GM18909 (cell line): Measurements from ENCODE around the gene ARHGAP21.
A peak's percentile ranks its signal among the peaks of the same experiment; 100 is the strongest.

Experiments used
- ATAC-seq: cut with Tn5 transposase; IDR thresholded peaks from one replicate; pipeline ENCODE4 v1.9.1; 2021; ENCODE audit warnings: mild to moderate bottlenecking; ENCODE audit not compliant: unreplicated experiment, poor library complexity

The ARHGAP21 gene

DNA sequence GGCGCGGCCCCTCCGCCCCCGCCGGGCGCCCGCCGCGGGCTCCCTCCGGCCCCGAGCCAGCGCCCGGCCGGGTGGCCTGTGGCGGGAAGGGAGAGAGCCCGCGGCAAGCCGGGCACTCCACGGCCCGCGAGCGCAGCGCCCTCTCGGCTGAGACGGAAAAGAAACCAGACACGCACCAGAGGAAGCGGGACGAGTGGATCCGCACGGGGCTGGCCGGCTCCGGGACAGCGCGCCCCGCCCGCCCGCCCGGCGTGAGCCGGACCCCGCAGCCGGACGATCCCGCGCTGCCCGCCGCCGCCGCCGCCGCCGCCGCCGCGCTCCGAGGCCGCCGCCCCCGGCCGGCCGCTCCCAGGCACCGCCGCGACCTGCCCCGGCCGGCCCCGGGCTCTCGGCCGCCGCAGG lies 300 bp downstream of the ARHGAP21 start:
- peak; percentile 30 for ATAC-seq

DNA sequence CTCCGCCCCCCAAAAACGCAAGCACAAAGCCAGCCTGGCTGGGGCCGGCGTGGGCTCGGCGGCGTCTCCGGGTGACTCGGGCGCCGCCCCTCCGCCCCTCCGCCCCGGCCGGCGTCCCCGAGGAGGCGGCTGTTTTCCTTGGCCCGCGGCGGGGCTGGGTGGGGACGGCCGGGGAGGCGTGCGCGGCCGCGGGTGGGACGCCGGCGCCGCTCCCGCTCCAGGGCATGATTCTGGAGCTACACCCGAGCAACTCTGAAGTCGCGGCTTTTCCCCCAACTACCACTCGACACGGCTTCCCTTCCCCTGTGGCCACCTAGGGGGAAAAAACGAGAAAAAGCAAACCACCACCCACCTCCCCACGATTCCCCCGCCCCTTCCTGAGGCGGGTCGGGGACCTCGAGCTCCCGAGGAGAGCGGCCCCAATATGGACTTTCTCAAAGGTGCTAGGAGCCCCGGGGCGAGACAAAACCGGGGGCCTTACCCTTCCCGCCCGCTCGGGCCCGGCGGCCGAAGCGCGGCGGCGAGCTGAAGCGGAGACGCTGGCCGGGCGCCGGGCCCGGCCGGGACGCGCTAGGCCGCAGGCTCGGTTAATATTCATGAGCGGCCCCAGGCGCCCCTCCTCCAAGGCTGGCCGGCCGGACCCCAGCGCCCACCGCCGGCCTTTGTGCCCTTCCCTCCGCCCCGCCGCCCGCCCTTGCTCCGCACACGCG lies 856 bp downstream of the ARHGAP21 start:
- peak; percentile 28 for ATAC-seq

DNA sequence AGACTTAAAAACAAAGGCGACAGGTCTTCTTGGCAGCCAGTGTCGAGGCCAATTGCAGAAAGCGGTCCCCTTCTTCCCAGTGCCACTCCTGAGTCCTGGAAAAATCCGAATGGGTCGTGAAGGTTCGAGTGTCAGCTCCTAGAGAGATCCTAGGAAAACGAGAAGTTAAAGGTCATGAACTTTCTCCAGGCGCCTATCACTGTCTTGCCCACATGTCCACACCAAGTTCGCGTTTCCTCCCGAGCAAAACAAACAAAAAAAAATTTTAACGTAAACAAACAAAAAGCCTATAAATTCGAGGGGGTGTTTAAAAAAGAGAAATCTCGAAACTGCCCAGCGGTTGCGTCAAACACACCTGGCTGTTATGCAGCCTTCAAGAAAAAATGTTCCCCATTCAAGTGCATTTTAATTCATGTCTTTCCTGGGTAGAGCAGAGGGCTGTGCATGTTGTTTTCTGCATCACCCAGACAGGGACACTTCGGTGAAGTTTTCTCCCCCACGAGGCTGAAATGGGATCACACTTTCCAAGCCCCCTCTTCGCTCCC lies 1.5 kb downstream of the ARHGAP21 start:
- ATAC-seq = peak; percentile 0

DNA sequence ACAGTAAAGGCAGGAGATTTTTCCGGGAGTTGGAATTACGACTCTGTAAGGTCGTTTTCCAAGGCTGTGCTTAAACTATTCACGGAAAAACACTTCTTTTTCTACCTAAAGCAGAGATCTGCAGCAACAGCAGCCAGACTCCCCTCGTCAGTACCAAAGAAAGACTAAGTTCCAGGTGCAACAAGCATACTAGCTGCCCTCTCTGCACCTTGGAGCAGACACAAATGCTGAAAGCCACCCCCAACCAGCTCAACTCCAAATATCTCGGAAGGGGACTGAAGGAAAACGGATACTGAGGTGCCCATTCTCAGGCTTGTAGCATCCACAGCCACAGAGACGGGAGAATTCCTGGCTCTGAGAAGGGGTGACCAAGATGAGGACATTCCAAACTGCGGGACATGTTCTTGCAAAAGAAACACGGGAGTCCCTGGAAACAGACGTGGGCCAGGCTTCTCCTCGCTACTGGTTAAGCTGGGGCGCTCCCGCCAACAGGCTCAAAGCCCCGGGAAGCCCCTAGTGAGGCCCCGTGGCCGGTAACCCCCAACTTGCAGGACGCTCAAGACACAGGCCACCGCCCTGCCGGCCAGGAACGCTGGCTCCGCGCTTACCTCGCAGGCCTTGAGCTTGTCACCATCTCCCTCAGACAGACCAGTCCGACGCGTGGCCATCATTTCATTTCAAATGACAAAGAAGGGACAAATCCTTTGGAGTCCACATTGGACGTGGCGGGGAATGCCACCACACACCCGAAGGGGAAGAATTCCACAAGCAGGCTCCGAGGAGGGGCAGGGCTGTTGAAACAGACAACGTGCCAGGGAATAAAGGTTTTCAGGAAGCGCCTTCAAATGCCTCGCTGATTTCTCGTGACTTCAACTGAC lies 2.2 kb downstream of the ARHGAP21 start:
- ATAC-seq = no peak

DNA sequence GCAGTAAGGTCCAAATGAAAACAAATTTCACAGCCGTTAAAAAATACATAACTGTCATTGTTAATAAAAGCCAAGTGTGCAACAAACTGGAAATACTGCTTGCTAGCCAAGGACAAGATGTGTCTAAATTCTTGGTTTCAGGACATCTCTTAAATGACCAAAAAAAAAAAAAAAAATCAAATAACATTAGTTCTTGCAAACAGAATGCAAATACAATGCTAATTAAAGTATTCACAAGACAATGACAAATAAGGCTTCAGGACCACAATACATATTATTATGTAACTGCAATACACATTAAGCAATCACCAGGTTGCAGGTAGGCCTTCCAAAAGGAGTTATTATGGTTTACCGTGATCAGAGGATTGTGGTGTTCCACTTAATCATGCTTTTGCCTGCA lies 3.6 kb downstream of the ARHGAP21 start:
- ATAC-seq = no peak

DNA sequence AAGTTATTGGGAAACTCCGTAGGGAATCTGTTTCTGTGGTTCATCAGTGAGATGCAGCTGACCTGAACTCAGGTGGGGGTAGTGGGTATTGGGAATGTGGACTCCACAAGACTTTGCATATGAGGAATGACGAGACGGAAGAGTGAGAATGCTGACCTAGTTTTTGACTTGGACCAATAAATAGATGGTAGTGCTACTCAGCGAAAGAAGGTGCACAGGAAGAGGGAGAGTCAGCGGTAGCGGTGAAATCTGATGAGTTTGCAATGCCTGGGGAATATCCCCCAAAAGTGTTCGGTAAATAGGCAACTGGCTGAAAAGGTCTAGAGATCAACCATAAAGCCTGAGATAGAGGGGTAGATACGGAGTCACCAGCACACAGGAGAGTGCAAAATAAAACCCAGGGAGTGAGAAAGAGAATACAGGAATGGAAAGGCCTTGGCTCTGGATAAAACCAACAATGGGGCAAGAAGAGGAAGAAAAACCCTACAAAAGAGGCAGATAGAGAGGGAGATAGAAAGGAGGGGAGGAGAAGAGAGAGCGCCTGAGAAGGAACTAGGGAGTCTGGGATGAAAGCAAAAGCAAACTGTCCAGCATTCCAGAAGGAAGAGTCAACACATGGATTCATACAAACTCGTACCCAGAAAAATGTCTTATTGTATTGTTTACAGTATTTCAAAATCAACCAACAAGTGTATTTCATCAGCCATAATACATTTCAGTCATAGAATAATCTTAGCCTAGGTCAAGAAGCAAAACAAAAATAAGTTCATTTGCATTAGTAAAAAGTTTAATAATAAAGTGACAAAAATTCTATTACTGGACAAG lies 5.4 kb downstream of the ARHGAP21 start:
- no peak for ATAC-seq

DNA sequence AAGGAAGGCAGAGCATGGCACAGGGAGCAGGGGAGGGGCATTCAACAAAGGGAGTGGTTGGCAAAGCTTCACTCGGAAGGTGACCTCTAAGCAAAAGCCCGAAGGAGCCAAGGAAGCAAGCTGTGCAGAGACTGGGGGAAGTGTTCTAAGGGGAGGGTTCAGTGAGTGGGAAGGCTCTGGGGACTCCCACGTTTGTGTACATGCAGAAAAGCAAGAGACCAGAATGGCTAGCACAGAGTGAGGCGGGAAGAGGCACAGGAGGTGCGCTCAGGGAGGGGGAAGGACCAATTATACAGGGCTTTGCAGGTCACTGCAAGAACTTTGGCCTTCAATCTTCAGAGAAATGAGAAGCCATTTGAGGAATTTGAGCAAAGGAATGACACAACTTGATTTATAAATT lies 7.4 kb downstream of the ARHGAP21 start:
- no peak for ATAC-seq

DNA sequence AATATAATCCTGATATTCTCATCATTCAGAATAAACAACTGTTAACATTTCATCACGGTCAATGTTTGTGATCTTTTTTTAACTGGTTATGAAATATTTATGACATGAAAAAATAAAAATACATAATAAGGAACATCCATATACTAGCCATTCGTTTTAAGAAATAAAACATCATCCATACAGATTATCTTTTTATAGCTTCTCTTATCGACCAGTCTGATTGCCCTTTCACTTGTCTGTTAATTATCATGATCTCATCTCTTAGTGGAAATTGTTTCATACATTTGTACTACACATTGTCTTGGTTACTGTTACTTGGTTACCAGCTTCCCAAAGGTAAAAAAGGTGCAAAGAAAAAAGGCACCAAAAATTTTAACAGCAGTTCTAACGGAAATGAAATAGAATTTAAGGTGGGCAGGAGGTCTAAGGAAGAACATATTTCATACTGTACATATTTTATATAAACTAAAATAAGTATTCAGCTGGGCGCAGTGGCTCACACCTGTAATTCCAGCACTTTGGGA lies 8.4 kb downstream of the ARHGAP21 start:
- ATAC-seq = no peak

DNA sequence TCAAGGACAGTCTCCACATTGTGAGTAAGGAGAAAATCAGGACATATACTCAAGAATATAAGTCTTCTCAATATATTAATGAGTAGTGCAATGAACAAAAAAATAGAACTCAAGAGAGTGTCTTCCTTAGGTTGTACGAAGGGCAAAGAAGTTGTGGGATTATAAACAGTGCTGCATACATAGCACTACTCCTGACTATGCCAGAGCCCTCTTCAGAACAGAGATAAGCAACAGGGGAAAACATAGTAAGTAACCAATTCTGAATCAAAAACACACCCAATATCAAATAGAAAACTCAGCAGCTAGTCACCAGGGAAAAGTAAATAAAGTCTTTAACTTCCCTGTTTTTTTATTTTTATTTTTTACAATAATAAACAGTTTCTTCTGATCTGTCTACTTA lies 10.6 kb downstream of the ARHGAP21 start:
- ATAC-seq = no peak

DNA sequence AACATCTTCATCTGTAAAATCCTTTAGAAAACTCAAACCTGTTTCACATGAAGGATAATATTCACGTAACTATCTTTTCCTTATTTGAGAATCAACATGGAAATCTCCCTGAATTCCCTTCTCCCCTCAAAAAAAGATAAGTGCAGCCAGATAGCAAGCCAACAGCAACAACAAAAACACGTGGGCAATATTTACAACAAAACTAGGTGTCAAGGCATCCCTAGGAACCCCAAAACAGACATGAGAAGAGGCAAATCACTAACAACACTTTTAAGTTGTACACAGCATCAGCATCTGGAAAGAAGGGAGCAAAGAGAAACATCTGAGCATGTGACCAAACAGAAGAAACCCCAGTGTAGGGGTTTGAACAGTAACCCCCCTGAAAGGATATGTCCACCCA lies 12.2 kb downstream of the ARHGAP21 start:
- no peak for ATAC-seq

DNA sequence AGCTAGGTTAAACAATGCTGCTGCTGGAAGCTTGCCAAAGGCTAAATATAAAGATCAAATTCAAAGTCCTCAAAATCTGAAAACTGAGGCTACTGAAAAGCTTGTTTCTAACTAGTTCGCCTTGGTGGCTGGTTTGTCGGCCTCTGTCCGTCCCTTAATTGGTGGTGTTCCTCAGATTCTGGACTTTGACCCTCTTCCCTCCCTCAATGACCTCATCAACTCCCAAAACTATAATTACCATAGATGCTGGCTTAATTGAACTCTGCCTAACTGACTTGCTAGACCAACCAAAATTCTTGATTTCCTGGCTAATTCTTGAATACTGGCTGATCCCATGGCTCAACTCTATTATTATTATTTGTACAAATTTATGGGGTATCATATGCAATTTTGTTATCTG lies 15.6 kb downstream of the ARHGAP21 start:
- ATAC-seq = no peak

DNA sequence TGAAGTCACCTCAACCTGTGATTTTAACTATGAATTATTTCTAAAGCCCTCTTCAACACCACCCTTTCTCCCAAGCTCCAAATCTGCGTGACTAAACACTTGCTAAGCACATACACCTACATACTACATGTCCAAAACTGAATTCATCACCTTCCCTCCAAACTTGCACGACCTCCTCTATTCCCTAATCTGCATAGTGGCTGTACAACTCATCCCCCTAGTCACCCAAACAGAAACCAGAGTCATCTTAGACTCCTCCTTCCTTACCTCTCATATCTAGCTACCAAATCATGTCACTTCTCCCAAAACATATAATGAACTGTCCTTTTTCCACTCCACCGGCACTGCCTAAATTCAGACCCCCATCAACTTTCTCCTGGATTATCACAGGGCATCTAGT lies 16.2 kb downstream of the ARHGAP21 start:
- ATAC-seq = peak; percentile 54

DNA sequence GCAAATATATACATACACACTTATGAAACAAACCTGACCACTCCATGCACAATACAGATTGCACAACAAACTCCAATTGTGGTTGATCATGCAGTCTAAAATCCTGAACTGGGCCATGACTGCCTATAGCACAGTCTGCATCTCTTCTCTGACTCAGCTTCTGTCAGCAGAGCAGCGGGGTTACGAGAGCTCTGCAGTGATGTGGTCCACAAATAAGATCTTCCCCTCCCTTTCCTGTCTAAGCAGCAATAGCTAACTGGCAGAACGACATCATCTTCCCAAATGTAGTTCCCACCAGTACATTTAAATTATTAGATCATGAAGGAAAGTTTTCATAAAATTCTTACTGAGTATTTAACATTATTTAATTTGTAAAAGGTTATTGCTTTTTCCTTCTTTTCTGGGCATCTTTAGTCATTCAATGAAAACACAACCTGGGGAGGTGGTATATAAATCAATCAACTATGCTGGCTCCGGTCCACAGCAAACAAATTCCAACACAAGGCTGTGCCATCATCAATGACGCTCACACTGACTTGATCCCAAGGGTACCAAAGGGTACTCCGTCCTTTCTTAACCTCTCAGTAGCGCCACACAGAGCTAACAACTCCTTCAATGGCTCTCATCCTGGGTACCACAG lies 17.1 kb downstream of the ARHGAP21 start:
- peak; percentile 63 for ATAC-seq

DNA sequence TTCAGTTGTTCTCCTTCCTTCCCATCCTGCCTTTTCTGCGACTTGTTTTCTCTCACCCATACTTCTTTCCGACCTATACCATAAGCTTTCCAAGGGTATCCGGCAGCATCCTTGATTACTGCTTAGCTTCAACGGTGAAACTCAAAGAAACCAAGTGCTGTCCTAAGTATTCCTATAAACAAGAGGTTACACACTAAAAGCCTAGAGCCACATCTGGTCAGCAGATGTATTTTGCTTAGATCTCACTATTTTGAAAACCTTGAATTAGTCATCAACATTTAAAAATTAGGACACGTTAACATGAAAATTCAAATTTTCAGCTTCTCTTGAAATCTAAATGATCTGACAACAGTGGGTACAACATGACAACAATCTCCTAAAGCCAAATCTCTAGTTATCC lies 20.0 kb downstream of the ARHGAP21 start:
- no peak for ATAC-seq

DNA sequence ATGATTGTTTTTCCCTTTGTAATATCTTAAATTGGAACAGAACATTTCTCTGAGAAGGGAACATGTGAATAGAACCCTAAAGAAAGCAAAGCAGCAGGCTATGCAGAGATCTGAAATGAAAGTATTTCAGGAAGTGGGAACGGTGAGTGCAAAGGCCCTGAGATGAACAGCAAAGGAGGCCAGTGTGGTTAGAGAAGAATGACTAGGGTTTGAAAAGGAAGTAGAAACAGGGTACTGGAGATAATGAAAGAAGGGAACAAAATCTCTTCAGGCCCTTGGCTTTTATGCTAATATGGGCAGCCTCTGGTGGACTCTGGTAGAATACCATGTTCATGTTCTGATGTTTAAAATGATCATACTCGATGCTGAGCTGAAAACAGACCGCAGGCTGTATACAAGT lies 22.2 kb downstream of the ARHGAP21 start:
- peak; percentile 93 for ATAC-seq

DNA sequence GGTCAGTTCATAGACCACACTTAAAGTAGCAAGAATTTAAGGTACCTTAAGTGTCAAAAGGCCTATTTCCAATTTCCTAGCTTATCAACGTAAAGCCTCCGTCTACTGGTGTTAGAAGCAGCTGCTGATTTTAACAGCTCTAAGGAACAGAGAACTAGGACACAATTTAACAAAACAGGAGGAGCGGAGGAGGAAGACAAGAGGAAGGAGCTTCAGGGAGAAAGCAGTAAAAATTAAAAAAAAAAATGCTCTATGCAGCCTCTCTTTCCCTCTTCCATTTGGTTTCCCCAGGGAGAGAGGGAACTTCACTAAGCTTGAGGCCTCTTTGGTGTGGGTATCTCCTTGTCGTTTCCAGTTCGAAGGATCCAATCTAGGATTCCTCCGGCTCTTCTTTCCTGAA lies 22.7 kb downstream of the ARHGAP21 start:
- ATAC-seq = no peak

DNA sequence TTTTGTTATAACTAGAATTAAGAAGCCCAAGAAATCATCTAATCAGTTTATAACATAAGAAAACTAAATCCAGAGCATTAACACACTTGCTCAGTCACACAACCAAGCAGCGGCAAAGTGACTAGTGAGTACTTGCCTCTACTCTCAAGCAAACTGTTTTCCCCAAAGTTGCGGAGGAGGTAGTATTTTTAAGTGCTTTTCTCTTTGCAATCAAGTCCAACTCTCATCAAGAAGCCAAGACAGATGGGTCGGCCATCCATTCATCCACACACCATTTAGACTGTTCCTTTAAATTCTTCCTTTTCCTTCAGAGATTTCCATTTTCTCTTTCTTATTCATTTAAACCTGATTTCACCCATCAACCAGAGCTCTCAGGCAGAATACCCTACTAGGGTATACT lies 25.4 kb downstream of the ARHGAP21 start:
- ATAC-seq = no peak

DNA sequence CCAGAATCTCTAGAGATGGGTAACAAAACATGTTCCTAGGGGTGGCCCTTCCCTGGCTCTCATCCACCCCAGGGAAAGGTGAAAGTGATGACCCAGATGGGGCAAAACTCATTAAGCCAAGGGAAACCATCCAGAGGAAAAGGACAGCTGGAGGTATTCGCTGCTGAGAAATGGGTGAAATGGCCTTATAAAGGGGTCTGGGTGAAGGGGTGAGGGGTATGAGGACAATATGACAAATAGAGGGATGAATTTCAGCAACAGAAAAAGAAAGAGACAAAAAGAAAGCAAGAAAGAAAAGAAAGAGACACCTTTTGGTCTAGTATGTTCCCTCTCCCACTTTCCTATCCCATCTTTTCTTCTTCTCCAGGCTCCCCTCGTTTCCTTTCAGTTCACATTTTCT lies 26.6 kb downstream of the ARHGAP21 start:
- no peak for ATAC-seq

DNA sequence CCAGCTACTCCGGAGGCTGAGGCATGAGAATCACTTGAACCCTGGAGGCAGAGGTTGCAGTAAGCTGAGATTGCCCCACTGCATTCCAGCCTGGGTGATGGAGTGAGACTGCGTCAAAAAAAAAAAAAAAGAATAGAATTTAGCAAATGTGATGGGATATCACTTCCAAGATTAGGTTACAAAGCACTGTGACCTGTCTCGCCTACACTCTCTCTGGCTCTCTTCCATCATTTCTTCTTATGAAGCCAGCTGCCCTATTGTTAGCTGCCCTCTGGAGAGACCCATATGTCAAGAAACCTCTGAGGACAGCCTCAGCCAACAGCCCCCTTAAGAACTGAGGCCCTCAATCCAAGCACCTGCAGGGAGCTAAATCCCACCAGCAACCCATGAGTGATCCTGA lies 28.2 kb downstream of the ARHGAP21 start:
- no peak for ATAC-seq

DNA sequence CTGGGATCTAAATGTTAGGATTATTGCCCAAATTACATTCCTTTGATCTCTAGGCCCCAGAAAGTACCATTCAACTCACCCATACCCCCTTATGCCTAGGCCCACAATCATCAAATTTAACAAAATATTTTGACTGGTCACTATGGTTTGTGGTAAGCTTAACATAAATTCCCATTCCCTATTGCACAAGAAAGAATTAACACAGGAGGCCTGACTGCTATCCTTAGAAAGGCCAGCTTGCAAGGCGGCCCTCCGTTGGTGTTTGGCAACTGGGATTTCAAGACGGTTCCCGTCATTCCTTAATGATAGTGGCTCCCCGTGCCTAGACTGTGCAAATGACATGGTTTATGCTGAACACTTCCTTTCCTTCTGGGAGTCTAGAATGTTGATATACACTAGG lies 29.6 kb downstream of the ARHGAP21 start:
- no peak for ATAC-seq
